Measurements from ENCODE around the gene ZNF641. TPM values are rescaled to one million over a fixed set of nuclear protein-coding genes. Genes with fewer than 3 reads are reported as not detected.

Gene ZNF641
- total RNA-seq = 1 to 10 TPM; 6.8 to 7.0 TPM

- Mint-ChIP-seq H3K27ac (peak within 1 kb of the TSS; percentile 82), H3K36me3 (peaks cover 24% of the 10 kb centered on the region)
Measured at GRCh38 chr12:48350249-48351021, at the start of gene ZNF641. TSS of gene ZNF641 (minus strand) at chr12:48350919. CDS start at chr12:48348090, 2,829 bp downstream.

GRCh38 chr12:48390026-48390425 lies 39.3 kb upstream of the ZNF641 start:
- H3K27ac Mint-ChIP-seq = no peak overlapping the region
- H3K4me3 Mint-ChIP-seq = no peak overlapping the region
- H3K27me3 Mint-ChIP-seq = no peaks in the 10 kb centered on the region

More at GRCh38 chr12:48350249-48351021, at the start of gene ZNF641:
- DNase-seq = peak; percentile 81
- Mint-ChIP-seq H3K4me1 (peaks cover 20% of the 10 kb centered on the region), H3K4me3 (peak within 1 kb of the TSS; percentile 93), H3K27me3 (no peaks in the 10 kb centered on the region), H3K9me3 (peaks cover 1% of the 10 kb centered on the region)

GRCh38 chr12:48389409-48389808 lies 38.7 kb upstream of the ZNF641 start:
- H3K9me3 Mint-ChIP-seq = no peaks in the 10 kb centered on the region
- no peaks in the 10 kb centered on the region for H3K27me3 Mint-ChIP-seq
- DNase-seq = no peak
- H3K36me3 Mint-ChIP-seq = no peaks in the 10 kb centered on the region
- H3K4me3 Mint-ChIP-seq = no peak overlapping the region
- H3K27ac Mint-ChIP-seq = no peak overlapping the region
- no peaks in the 10 kb centered on the region for H3K4me1 Mint-ChIP-seq

More at GRCh38 chr12:48390026-48390425, 39.3 kb upstream of the ZNF641 start:
- H3K4me1 Mint-ChIP-seq = no peaks in the 10 kb centered on the region
- H3K36me3 Mint-ChIP-seq = no peaks in the 10 kb centered on the region
- DNase-seq = no peak
- H3K9me3 Mint-ChIP-seq = no peaks in the 10 kb centered on the region

- Mint-ChIP-seq H3K27me3 (no peaks in the 10 kb centered on the region), H3K27ac (no peak overlapping the region), H3K9me3 (no peaks in the 10 kb centered on the region), H3K4me3 (no peak overlapping the region), H3K36me3 (no peaks in the 10 kb centered on the region), H3K4me1 (no peaks in the 10 kb centered on the region)
- no peak for DNase-seq
Measured at GRCh38 chr12:48388938-48389337, 38.2 kb upstream of the ZNF641 start.

- Mint-ChIP-seq H3K27me3 (no peaks in the 10 kb centered on the region), H3K27ac (no peak overlapping the region), H3K4me1 (no peaks in the 10 kb centered on the region), H3K9me3 (no peaks in the 10 kb centered on the region), H3K36me3 (no peaks in the 10 kb centered on the region), H3K4me3 (no peak overlapping the region)
- no peak for DNase-seq
Measured at GRCh38 chr12:48388460-48388859, 37.7 kb upstream of the ZNF641 start.

- Mint-ChIP-seq H3K27ac (no peak overlapping the region), H3K36me3 (no peaks in the 10 kb centered on the region), H3K4me3 (no peak overlapping the region), H3K9me3 (no peaks in the 10 kb centered on the region), H3K27me3 (no peaks in the 10 kb centered on the region), H3K4me1 (no peaks in the 10 kb centered on the region)
- no peak for DNase-seq
Measured at GRCh38 chr12:48380596-48380995, 29.9 kb upstream of the ZNF641 start.

- Mint-ChIP-seq H3K27ac (no peak overlapping the region), H3K27me3 (no peaks in the 10 kb centered on the region), H3K36me3 (no peaks in the 10 kb centered on the region), H3K9me3 (no peaks in the 10 kb centered on the region), H3K4me3 (no peak overlapping the region), H3K4me1 (no peaks in the 10 kb centered on the region)
- DNase-seq = no peak
Measured at GRCh38 chr12:48379794-48380193, 29.1 kb upstream of the ZNF641 start.

GRCh38 chr12:48377646-48378045 lies 26.9 kb upstream of the ZNF641 start:
- no peak for DNase-seq
- H3K4me1 Mint-ChIP-seq = no peaks in the 10 kb centered on the region
- H3K27ac Mint-ChIP-seq = no peak overlapping the region
- H3K4me3 Mint-ChIP-seq = no peak overlapping the region
- H3K27me3 Mint-ChIP-seq = no peaks in the 10 kb centered on the region
- no peaks in the 10 kb centered on the region for H3K36me3 Mint-ChIP-seq
- H3K9me3 Mint-ChIP-seq = no peaks in the 10 kb centered on the region

GRCh38 chr12:48374164-48374563 lies 23.4 kb upstream of the ZNF641 start:
- H3K9me3 Mint-ChIP-seq = no peaks in the 10 kb centered on the region
- no peak overlapping the region for H3K27ac Mint-ChIP-seq
- no peaks in the 10 kb centered on the region for H3K4me1 Mint-ChIP-seq
- no peak overlapping the region for H3K4me3 Mint-ChIP-seq
- H3K36me3 Mint-ChIP-seq = no peaks in the 10 kb centered on the region
- peaks cover under 1% of the 10 kb centered on the region for H3K27me3 Mint-ChIP-seq
- DNase-seq = no peak

GRCh38 chr12:48366131-48366530 lies 15.4 kb upstream of the ZNF641 start:
- Mint-ChIP-seq H3K36me3 (no peaks in the 10 kb centered on the region), H3K9me3 (peaks cover 3% of the 10 kb centered on the region), H3K27ac (no peak overlapping the region), H3K4me1 (peaks cover 3% of the 10 kb centered on the region), H3K27me3 (peaks cover 5% of the 10 kb centered on the region), H3K4me3 (no peak overlapping the region)
- no peak for DNase-seq

GRCh38 chr12:48361664-48362339 lies 11.1 kb upstream of the ZNF641 start:
- no peak overlapping the region for H3K27ac Mint-ChIP-seq
- DNase-seq = no peak
- H3K36me3 Mint-ChIP-seq = no peaks in the 10 kb centered on the region
- no peaks in the 10 kb centered on the region for H3K27me3 Mint-ChIP-seq
- H3K4me1 Mint-ChIP-seq = peaks cover 3% of the 10 kb centered on the region
- no peak overlapping the region for H3K4me3 Mint-ChIP-seq
- H3K9me3 Mint-ChIP-seq = no peaks in the 10 kb centered on the region

GRCh38 chr12:48358937-48359513 lies 8.3 kb upstream of the ZNF641 start:
- Mint-ChIP-seq H3K36me3 (no peaks in the 10 kb centered on the region), H3K4me3 (no peak overlapping the region), H3K27me3 (no peaks in the 10 kb centered on the region), H3K4me1 (peaks cover 3% of the 10 kb centered on the region), H3K9me3 (no peaks in the 10 kb centered on the region), H3K27ac (no peak overlapping the region)
- no peak for DNase-seq

GRCh38 chr12:48356041-48356768 lies 5.5 kb upstream of the ZNF641 start:
- no peak for DNase-seq
- Mint-ChIP-seq H3K27me3 (no peaks in the 10 kb centered on the region), H3K4me1 (no peaks in the 10 kb centered on the region), H3K9me3 (no peaks in the 10 kb centered on the region), H3K4me3 (no peak overlapping the region), H3K36me3 (no peaks in the 10 kb centered on the region), H3K27ac (no peak overlapping the region)

GRCh38 chr12:48352157-48352760 lies 1.5 kb upstream of the ZNF641 start:
- no peak for DNase-seq
- Mint-ChIP-seq H3K27me3 (no peaks in the 10 kb centered on the region), H3K36me3 (peaks cover 10% of the 10 kb centered on the region), H3K4me1 (peaks cover 13% of the 10 kb centered on the region), H3K4me3 (no peak overlapping the region), H3K9me3 (peaks cover 1% of the 10 kb centered on the region), H3K27ac (no peak overlapping the region)

All from activated naive CD8-positive, alpha-beta T cell treated with anti-CD3 and anti-CD28 coated beads for 36 hours (primary cell).